HEK293T (cell line): ENCODE data around the gene PSME2.

ENCODE experiments used
- ARNT ChIP-seq: fragments of 450-650 bp; IDR thresholded peaks from 2 replicates; pipeline ENCODE4 v1.6.1; 2017; ENCODE audit warnings: mild to moderate bottlenecking
- BHLHE40 ChIP-seq: fragments of 450-650 bp; IDR thresholded peaks from 2 replicates; pipeline ENCODE4 v1.6.1; 2016; ENCODE audit warnings: mild to moderate bottlenecking, moderate library complexity, borderline replicate concordance
- CTBP1 ChIP-seq: fragments of 450-650 bp; IDR thresholded peaks from 2 replicates; pipeline ENCODE4 v1.6.1; 2016; ENCODE audit warnings: borderline replicate concordance
- ELF4 ChIP-seq: fragments of 450-650 bp; IDR thresholded peaks from 2 replicates; pipeline ENCODE4 v1.6.1; 2017; ENCODE audit warnings: antibody characterized with exemption
- FOXA1 ChIP-seq: fragments of 450-650 bp; IDR thresholded peaks from 2 replicates; pipeline ENCODE4 v1.6.1; 2016; ENCODE audit warnings: mild to moderate bottlenecking
- FOXM1 ChIP-seq: fragments of 450-650 bp; IDR thresholded peaks from 2 replicates; pipeline ENCODE4 v1.6.1; 2017; ENCODE audit warnings: mild to moderate bottlenecking, borderline replicate concordance
- LEF1 ChIP-seq: fragments of 450-650 bp; IDR thresholded peaks from 2 replicates; pipeline ENCODE4 v1.6.1; 2017; ENCODE audit warnings: mild to moderate bottlenecking, borderline replicate concordance
- PKNOX1 ChIP-seq: fragments of 450-650 bp; IDR thresholded peaks from 2 replicates; pipeline ENCODE4 v1.6.1; 2016
- SP1 ChIP-seq: fragments of 450-650 bp; IDR thresholded peaks from 2 replicates; pipeline ENCODE4 v1.6.1; 2017
- SUZ12 ChIP-seq: fragments of 450-650 bp; IDR thresholded peaks from 2 replicates; pipeline ENCODE4 v1.6.1; 2016; ENCODE audit warnings: mild to moderate bottlenecking
- ZNF384 ChIP-seq: fragments of 450-650 bp; IDR thresholded peaks from 2 replicates; pipeline ENCODE4 v1.6.1; 2016

GRCh38 chr14:24096545-24097181 lies 49.7 kb downstream of the PSME2 start:
- TF ChIP-seq ELF4: no peak
- TF ChIP-seq BHLHE40: no peak
- TF ChIP-seq FOXM1: no peak
- no peak for TF ChIP-seq SUZ12
- TF ChIP-seq SP1: no peak
- TF ChIP-seq ZNF384: no peak
- no peak for TF ChIP-seq PKNOX1
- no peak for TF ChIP-seq FOXA1
- no peak for TF ChIP-seq CTBP1
- TF ChIP-seq ARNT: no peak
- TF ChIP-seq LEF1: no peak
